ENCODE results near the gene GDI1.

DNA sequence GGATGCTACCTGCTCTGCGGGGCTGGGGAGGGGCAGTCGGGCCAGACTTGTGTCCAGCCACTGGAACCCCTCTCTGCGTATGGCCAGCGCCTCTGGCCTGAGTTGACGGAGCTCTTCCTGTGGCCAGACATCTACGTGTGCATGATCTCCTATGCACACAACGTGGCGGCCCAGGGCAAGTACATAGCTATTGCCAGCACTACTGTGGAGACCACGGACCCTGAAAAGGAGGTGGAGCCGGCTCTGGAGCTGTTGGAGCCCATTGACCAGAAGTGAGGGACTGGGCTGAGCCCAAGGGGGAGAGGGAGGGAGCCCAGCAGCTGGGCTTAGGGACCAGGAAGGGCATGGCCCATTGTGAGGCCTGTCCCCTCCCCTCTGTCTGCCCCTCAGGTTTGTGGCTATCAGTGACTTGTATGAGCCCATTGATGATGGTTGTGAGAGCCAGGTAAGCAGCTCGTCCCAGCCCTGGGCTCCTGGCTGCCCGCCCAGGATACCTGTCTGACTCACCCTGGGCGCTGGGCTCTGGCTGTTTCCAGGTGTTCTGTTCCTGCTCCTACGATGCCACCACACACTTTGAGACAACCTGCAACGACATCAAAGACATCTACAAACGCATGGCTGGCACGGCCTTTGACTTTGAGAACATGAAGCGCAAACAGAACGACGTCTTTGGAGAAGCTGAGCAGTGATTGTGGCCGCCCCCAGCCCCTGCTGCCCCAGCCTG lies 5.2 kb downstream of the GDI1 start:
- TF ChIP-seq EZH2 (IDR thresholded peaks at IDR 0.05) = no peak
- no peak for TF ChIP-seq POLR2AphosphoS5 (IDR thresholded peaks at IDR 0.05; ENCODE audit: borderline replicate concordance, low read depth, low read length)

Data from SK-N-MC (cell line).